IMR-90 (cell line): ENCODE data around the gene MEIS1. TPM values are rescaled to one million over a fixed set of nuclear protein-coding genes. Genes with fewer than 3 reads are reported as not detected.

Source experiments
- ATAC-seq: fragments of 200-7000 bp; cut with Tn5 transposase; 2 replicates; pipeline ENCODE4 v1.9.1; 2020; ENCODE audit warnings: low read depth, mild to moderate bottlenecking, moderate library complexity
- BruUV-seq: library from RNA; stranded (reverse); fragments of 400-500 nt; replicated peaks from 2 replicates; lab custom pipeline; 2021; lab: Mats Ljungman, UMichigan
- CTCF ChIA-PET: fragments of 300-600 bp; formaldehyde crosslinking; extraction: SDS; loops from one replicate; lab custom pipeline; 2021; ENCODE audit warnings: antibody characterized with exemption; lab: Yijun Ruan, JAX
- POLR2A ChIA-PET: fragments of 300-600 bp; sonication (Branson Sonifier 250); formaldehyde crosslinking; loops from one replicate; lab custom pipeline; 2022; ENCODE audit warnings: antibody characterized with exemption; ENCODE audit not compliant: unreplicated experiment; lab: Charles Lee
- DNase-seq: peaks from one replicate; pipeline ENCODE4 v3.0.0; 2013
- H2AFZ ChIP-seq: replicated peaks from 2 replicates; pipeline ENCODE3; 2013; ENCODE audit warnings: low read length, mild to moderate bottlenecking; ENCODE audit not compliant: poor library complexity
- H2AK5ac ChIP-seq: 2 replicates; pipeline ENCODE4 v1.6.1; 2013; ENCODE audit warnings: low read depth, low read length, inconsistent platforms
- H2AK9ac ChIP-seq: replicated peaks from 2 replicates; pipeline ENCODE3; 2013; ENCODE audit warnings: mild to moderate bottlenecking, low read depth, low read length, moderate library complexity; ENCODE audit not compliant: poor library complexity
- H2BK120ac ChIP-seq: 2 replicates; pipeline ENCODE4 v1.6.1; 2013; ENCODE audit warnings: low read depth, low read length, inconsistent platforms
- H2BK15ac ChIP-seq: 3 replicates; pipeline ENCODE4 v1.6.1; 2013; ENCODE audit warnings: low read depth, low read length, inconsistent platforms
- H2BK20ac ChIP-seq: 2 replicates; pipeline ENCODE4 v1.6.1; 2013; ENCODE audit warnings: low read depth, mild to moderate bottlenecking, inconsistent platforms, low read length, moderate library complexity
- H2BK5ac ChIP-seq: 2 replicates; pipeline ENCODE4 v1.6.1; 2013; ENCODE audit warnings: mild to moderate bottlenecking, low read depth, low read length, inconsistent platforms; ENCODE audit not compliant: poor library complexity, severe bottlenecking
- H3K14ac ChIP-seq: replicated peaks from 2 replicates; pipeline ENCODE4 v1.6.1; 2013; ENCODE audit warnings: low read depth, low read length, inconsistent platforms
- H3K18ac ChIP-seq: 2 replicates; pipeline ENCODE4 v1.6.1; 2013; ENCODE audit warnings: low read depth, low read length, control low read depth
- H3K23ac ChIP-seq: 2 replicates; pipeline ENCODE4 v1.6.1; 2013; ENCODE audit warnings: low read depth, low read length, inconsistent platforms
- H3K27ac ChIP-seq: 2 replicates; pipeline ENCODE4 v1.5.1; 2013; ENCODE audit warnings: mild to moderate bottlenecking, control low read depth, low read length; ENCODE audit not compliant: insufficient read depth
- H3K27me3 ChIP-seq: 2 replicates; pipeline ENCODE4 v1.6.1; 2013; ENCODE audit warnings: low read length; ENCODE audit not compliant: control insufficient read depth, insufficient read depth
- H3K36me3 ChIP-seq: 2 replicates; pipeline ENCODE4 v1.6.1; 2013; ENCODE audit warnings: low read length, mixed read lengths; ENCODE audit not compliant: control insufficient read depth, insufficient read depth
- H3K4ac ChIP-seq: 2 replicates; pipeline ENCODE4 v1.6.1; 2013; ENCODE audit warnings: low read depth, low read length, inconsistent platforms
- H3K4me1 ChIP-seq: 2 replicates; pipeline ENCODE4 v1.6.1; 2013; ENCODE audit warnings: low read length, mixed read lengths; ENCODE audit not compliant: control insufficient read depth, insufficient read depth
- H3K4me2 ChIP-seq: 2 replicates; pipeline ENCODE4 v1.6.1; 2013; ENCODE audit warnings: low read depth, mild to moderate bottlenecking, control low read depth, low read length, moderate library complexity
- H3K4me3 ChIP-seq: 2 replicates; pipeline ENCODE4 v1.5.1; 2013; ENCODE audit warnings: low read depth, mild to moderate bottlenecking, control low read depth, low read length, moderate library complexity; ENCODE audit not compliant: insufficient read depth
- H3K56ac ChIP-seq: 2 replicates; pipeline ENCODE4 v1.6.1; 2013; ENCODE audit warnings: low read length, inconsistent platforms; ENCODE audit not compliant: insufficient read depth; ENCODE audit errors: extremely low read depth
- H3K79me1 ChIP-seq, 2 experiments: 2 replicates each; pipeline ENCODE4 v1.6.1; 2013; ENCODE audit warnings: low read length in 2 of 2, inconsistent platforms in 1 of 2, low read depth in 1 of 2
- H3K9ac ChIP-seq: 2 replicates; pipeline ENCODE4 v1.6.1; 2013; ENCODE audit warnings: low read depth, low read length, control low read depth
- H3K9me1 ChIP-seq: 2 replicates; pipeline ENCODE4 v1.6.1; 2013; ENCODE audit warnings: low read length, inconsistent platforms; ENCODE audit not compliant: insufficient read depth
- H3K9me3 ChIP-seq: 2 replicates; pipeline ENCODE4 v1.6.1; 2013; ENCODE audit warnings: low read length; ENCODE audit not compliant: control insufficient read depth, insufficient read depth
- H4K20me1 ChIP-seq: 2 replicates; pipeline ENCODE4 v1.6.1; 2013; ENCODE audit warnings: low read length, inconsistent platforms; ENCODE audit not compliant: insufficient read depth
- H4K5ac ChIP-seq: 2 replicates; pipeline ENCODE4 v1.6.1; 2013; ENCODE audit warnings: mild to moderate bottlenecking, low read depth, low read length, control low read depth
- H4K8ac ChIP-seq, 2 experiments: 2 replicates each; pipeline ENCODE4 v1.6.1; 2013; ENCODE audit warnings: low read depth in 2 of 2, low read length in 2 of 2, control low read depth in 1 of 2, inconsistent platforms in 1 of 2
- H4K91ac ChIP-seq: 2 replicates; pipeline ENCODE4 v1.6.1; 2013; ENCODE audit warnings: low read depth, low read length, inconsistent platforms; ENCODE audit not compliant: insufficient read depth
- BHLHE40 ChIP-seq: fragments of 150-350 bp; IDR thresholded peaks from 2 replicates; pipeline ENCODE4 v1.6.1; 2016; ENCODE audit warnings: mild to moderate bottlenecking, low read depth, low read length
- CEBPB ChIP-seq: IDR thresholded peaks from 2 replicates; pipeline ENCODE4 v1.6.1; 2012; ENCODE audit warnings: low read depth, low read length, improper control_type of control experiment
- CHD1 ChIP-seq: IDR thresholded peaks from 2 replicates; pipeline ENCODE4 v1.6.1; 2012; ENCODE audit warnings: low read depth, low read length, improper control_type of control experiment
- FOS ChIP-seq: fragments of 150-350 bp; IDR thresholded peaks from 2 replicates; pipeline ENCODE4 v1.6.1; 2016; ENCODE audit warnings: low read depth, low read length
- MAFK ChIP-seq: IDR thresholded peaks from 2 replicates; pipeline ENCODE4 v1.6.1; 2012; ENCODE audit warnings: low read depth, low read length, improper control_type of control experiment
- MAZ ChIP-seq: IDR thresholded peaks from 2 replicates; pipeline ENCODE4 v1.6.1; 2012; ENCODE audit warnings: low read depth, mild to moderate bottlenecking, low read length, improper control_type of control experiment, moderate library complexity, borderline replicate concordance
- MXI1 ChIP-seq: IDR thresholded peaks from 2 replicates; pipeline ENCODE4 v1.6.1; 2012; ENCODE audit warnings: low read depth, mild to moderate bottlenecking, low read length, moderate library complexity, borderline replicate concordance
- NFE2L2 ChIP-seq: fragments of 150-350 bp; IDR thresholded peaks from 2 replicates; pipeline ENCODE4 v1.6.1; 2016; ENCODE audit warnings: low read depth, mild to moderate bottlenecking, low read length
- POLR2A ChIP-seq: IDR thresholded peaks from 2 replicates; pipeline ENCODE4 v1.6.1; 2012; ENCODE audit warnings: mild to moderate bottlenecking, low read depth, low read length
- RAD21 ChIP-seq: IDR thresholded peaks from 2 replicates; pipeline ENCODE4 v1.6.1; 2012; ENCODE audit warnings: low read length, improper control_type of control experiment
- RCOR1 ChIP-seq: IDR thresholded peaks from 2 replicates; pipeline ENCODE4 v1.6.1; 2012; ENCODE audit warnings: mild to moderate bottlenecking, low read length, improper control_type of control experiment; ENCODE audit not compliant: insufficient replicate concordance
- RFX5 ChIP-seq: IDR thresholded peaks from 2 replicates; pipeline ENCODE4 v1.8.0; 2012; ENCODE audit warnings: low read depth, mild to moderate bottlenecking, low read length, moderate library complexity
- SMC3 ChIP-seq: fragments of 150-350 bp; IDR thresholded peaks from 2 replicates; pipeline ENCODE4 v1.6.1; 2016; ENCODE audit warnings: low read depth, mild to moderate bottlenecking, antibody characterized with exemption, low read length, moderate library complexity
- WGBS, 2 experiments: methylation state at CpG; one replicate each; pipeline versions ENCODE4 v1.1.5 to v1.1.7; 2013; ENCODE audit warnings: missing lambda C conversion rate in 2 of 2; ENCODE audit not compliant: insufficient read length in 1 of 2; ENCODE audit errors: extremely low coverage in 2 of 2; 5-methylcytosine and 5-hydroxymethylcytosine counted together
- dilution Hi-C: fragments of 300-500 bp; cut with HindIII; formaldehyde crosslinking; loops from one replicate; pipeline ENCODE4 v1.14.3; 2018; ENCODE audit warnings: low sequenced_read_pairs; ENCODE audit not compliant: unreplicated experiment
- in situ Hi-C: fragments of 300-500 bp; cut with MboI; formaldehyde crosslinking; loops from 3 replicates; pipeline ENCODE4 v1.14.3; 2019; ENCODE audit warnings: low sequenced_read_pairs, inconsistent platforms, mixed read lengths
- intact Hi-C: fragments of 100-400 bp; cut with micrococcal nuclease; formaldehyde crosslinking; loops from 2 replicates; pipeline ENCODE4 v1.10.0; 2022
- polyA plus RNA-seq, 3 experiments: library from polyadenylated mRNA; depleted of rRNA; stranded (reverse); fragments of >200 nt; gene quantifications; 2 replicates each; pipeline ENCODE4 v1.2.3, GENCODE V29; 2012; ENCODE audit warnings: low replicate concordance in 1 of 3
- total RNA-seq: library from RNA; depleted of rRNA; stranded (reverse); fragments of >200 nt; gene quantifications from 2 replicates; pipeline ENCODE4 v1.2.3, GENCODE V29; 2012
- TF ChIP-seq, protein P1 (sequence below): conservative IDR thresholded peaks from 2 replicates; pipeline ENCODE4 v1.5.1; 2012; ENCODE audit warnings: mild to moderate bottlenecking, low read depth, low read length, improper control_type of control experiment
- TF ChIP-seq, protein P2 (sequence below): fragments of 150-350 bp; IDR thresholded peaks from 2 replicates; pipeline ENCODE4 v1.6.1; 2016; ENCODE audit warnings: low read depth, mild to moderate bottlenecking, low read length, moderate library complexity, borderline replicate concordance
- TF ChIP-seq, protein P3 (sequence below): fragments of 150-350 bp; IDR thresholded peaks from 2 replicates; pipeline ENCODE4 v1.6.1; 2017; ENCODE audit warnings: mild to moderate bottlenecking, antibody characterized with exemption, low read length, low read depth

The MEIS1 gene
- total and polyA plus RNA-seq, 2 of the 4 experiments (the other 2 are of a cell fraction): 54.4 to 157 TPM

DNA sequence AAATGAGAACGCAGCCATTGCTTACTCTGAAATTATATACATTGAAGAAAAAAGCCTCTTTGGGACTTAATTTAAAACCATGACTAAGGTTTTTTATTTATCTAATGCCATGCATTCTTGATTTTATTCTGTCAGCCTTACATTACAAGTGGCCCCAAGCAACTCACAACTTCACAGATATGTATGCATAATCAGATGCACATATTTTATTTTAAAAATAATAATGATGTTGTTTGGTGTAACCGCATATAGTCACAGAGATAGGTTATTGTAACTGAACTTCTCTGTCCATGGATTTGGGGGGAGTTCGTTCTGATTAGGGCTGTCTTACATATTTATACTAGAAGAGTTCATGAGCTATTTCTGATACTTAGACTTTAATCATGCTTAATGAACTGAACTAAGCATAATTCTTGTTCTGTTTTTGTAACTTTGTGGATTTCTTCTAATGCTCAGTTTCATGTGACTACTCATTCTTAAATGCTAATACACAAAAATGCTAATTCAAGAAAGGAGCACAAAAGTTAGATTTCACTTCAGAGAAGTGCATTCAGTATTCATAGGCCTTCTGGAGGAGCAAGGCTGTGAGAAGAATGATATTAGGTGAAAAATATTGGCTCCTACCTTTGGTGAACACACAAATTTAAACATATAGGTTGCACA, 26.2 kb downstream of the MEIS1 start:
- intact Hi-C loops: no loop called here

More for the DNA sequence above, 26.2 kb downstream of the MEIS1 start:
- H2AK9ac ChIP-seq: no peak overlapping the region
- H3K9me3 ChIP-seq: no peaks in the 10 kb centered on the region
- H3K14ac ChIP-seq: no peak overlapping the region
- H4K91ac ChIP-seq: no peak overlapping the region
- no peak for ATAC-seq
- 0 out of 2 replicates have a peak overlapping the region, but pooled peaks have one; percentile 31 for H3K23ac ChIP-seq
- CTCF ChIA-PET: no interaction called here
- no peaks in the 10 kb centered on the region for H3K27me3 ChIP-seq
- peaks cover 24% of the 10 kb centered on the region for H3K9me1 ChIP-seq
- H3K4me2 ChIP-seq: no peak overlapping the region
- in situ Hi-C loops: no loop called here
- no peak overlapping the region for H3K9ac ChIP-seq
- POLR2A ChIA-PET: no interaction called here
- DNase-seq: no peak
- H2BK15ac ChIP-seq: no peak overlapping the region
- peaks cover 31% of the 10 kb centered on the region for H3K4me1 ChIP-seq
- no peak overlapping the region for H3K4me3 ChIP-seq
- TF ChIP-seq SMC3 (no peak), NFE2L2 (no peak), MAZ (no peak), POLR2A (no peak), RCOR1 (no peak), RFX5 (no peak), CHD1 (no peak), MAFK (no peak), RAD21 (no peak), MXI1 (no peak), BHLHE40 (no peak), FOS (no peak), CEBPB (no peak)
- TF ChIP-seq, protein P1, sequence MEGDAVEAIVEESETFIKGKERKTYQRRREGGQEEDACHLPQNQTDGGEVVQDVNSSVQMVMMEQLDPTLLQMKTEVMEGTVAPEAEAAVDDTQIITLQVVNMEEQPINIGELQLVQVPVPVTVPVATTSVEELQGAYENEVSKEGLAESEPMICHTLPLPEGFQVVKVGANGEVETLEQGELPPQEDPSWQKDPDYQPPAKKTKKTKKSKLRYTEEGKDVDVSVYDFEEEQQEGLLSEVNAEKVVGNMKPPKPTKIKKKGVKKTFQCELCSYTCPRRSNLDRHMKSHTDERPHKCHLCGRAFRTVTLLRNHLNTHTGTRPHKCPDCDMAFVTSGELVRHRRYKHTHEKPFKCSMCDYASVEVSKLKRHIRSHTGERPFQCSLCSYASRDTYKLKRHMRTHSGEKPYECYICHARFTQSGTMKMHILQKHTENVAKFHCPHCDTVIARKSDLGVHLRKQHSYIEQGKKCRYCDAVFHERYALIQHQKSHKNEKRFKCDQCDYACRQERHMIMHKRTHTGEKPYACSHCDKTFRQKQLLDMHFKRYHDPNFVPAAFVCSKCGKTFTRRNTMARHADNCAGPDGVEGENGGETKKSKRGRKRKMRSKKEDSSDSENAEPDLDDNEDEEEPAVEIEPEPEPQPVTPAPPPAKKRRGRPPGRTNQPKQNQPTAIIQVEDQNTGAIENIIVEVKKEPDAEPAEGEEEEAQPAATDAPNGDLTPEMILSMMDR: no peak
- TF ChIP-seq, protein P2, sequence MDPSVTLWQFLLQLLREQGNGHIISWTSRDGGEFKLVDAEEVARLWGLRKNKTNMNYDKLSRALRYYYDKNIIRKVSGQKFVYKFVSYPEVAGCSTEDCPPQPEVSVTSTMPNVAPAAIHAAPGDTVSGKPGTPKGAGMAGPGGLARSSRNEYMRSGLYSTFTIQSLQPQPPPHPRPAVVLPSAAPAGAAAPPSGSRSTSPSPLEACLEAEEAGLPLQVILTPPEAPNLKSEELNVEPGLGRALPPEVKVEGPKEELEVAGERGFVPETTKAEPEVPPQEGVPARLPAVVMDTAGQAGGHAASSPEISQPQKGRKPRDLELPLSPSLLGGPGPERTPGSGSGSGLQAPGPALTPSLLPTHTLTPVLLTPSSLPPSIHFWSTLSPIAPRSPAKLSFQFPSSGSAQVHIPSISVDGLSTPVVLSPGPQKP: no peak
- TF ChIP-seq, protein P3, sequence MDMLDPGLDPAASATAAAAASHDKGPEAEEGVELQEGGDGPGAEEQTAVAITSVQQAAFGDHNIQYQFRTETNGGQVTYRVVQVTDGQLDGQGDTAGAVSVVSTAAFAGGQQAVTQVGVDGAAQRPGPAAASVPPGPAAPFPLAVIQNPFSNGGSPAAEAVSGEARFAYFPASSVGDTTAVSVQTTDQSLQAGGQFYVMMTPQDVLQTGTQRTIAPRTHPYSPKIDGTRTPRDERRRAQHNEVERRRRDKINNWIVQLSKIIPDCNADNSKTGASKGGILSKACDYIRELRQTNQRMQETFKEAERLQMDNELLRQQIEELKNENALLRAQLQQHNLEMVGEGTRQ: no peak
- BruUV-seq: no TSS peak
- no peak overlapping the region for H2AFZ ChIP-seq
- no peak overlapping the region for H3K4ac ChIP-seq
- H2BK20ac ChIP-seq: no peak overlapping the region
- no CpG with 5 or more reads among the region's 3 CpGs for WGBS, 2 experiments
- H3K56ac ChIP-seq: no peak overlapping the region
- H4K5ac ChIP-seq: no peak overlapping the region
- no peak overlapping the region for H2AK5ac ChIP-seq
- H3K27ac ChIP-seq: no peak overlapping the region
- H3K79me1 ChIP-seq: peaks cover 5 to 84% of the 10 kb centered on the region in 2 experiments
- no peak overlapping the region for H4K8ac ChIP-seq
- H2BK120ac ChIP-seq: no peak overlapping the region
- H2BK5ac ChIP-seq: no peak overlapping the region
- dilution Hi-C loops: no loop called here
- peaks cover 52% of the 10 kb centered on the region for H3K36me3 ChIP-seq
- no peak overlapping the region for H3K18ac ChIP-seq
- peaks cover 97% of the 10 kb centered on the region for H4K20me1 ChIP-seq
